Measurements from ENCODE around the gene PCDHGB2. TPM values are rescaled to one million over a fixed set of nuclear protein-coding genes. Genes with fewer than 3 reads are reported as not detected.

PCDHGB2 gene
- total RNA-seq, 1 experiment from 2014 or later: 4.1 TPM

DNA sequence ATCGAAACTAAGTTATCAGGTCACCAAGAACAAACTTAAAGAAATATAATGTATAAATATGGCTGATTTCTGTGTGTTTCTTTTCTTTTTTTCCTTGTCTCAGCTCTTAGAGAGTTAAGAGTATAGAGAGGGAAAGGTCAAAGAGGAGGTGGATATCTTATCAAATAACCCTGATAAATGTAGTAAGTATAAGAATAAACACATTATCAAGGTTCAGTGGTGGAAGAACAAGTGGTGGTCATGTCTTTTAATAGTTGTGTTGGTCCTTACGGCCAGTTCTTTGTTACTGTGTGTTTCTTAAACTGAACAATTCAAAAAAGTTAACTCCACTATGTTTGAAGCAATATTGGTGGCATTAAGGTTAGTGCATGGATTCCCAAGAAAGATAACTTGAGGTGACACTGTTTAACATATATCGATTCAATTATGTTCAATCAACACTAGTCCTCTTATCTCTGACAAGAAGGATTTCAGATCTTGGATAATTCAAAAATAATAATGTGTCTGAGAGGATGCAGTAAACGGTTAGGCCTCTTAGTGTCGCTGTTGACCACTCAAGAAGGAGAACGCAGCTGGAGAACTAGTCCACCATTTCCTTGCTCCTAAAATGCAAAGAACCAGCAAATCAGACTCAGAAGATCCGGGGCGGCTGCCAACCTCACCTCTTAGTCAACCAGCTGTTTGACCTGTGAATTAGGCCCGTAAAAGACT is 16.4 kb upstream of the PCDHGB2 start, which contains the start of gene PCDHGA3:
Gene PCDHGA3, plus strand, starts transcription at position 588 of the 711 bp plus-strand sequence. CDS start 205 bp downstream, outside the sequence.
- no peak within 1 kb of the TSS for H3K27ac Mint-ChIP-seq
- DNase-seq (ENCODE audit: low spot score) (no peak), ATAC-seq (peak; percentile 61)
- TF ChIP-seq, protein P1, sequence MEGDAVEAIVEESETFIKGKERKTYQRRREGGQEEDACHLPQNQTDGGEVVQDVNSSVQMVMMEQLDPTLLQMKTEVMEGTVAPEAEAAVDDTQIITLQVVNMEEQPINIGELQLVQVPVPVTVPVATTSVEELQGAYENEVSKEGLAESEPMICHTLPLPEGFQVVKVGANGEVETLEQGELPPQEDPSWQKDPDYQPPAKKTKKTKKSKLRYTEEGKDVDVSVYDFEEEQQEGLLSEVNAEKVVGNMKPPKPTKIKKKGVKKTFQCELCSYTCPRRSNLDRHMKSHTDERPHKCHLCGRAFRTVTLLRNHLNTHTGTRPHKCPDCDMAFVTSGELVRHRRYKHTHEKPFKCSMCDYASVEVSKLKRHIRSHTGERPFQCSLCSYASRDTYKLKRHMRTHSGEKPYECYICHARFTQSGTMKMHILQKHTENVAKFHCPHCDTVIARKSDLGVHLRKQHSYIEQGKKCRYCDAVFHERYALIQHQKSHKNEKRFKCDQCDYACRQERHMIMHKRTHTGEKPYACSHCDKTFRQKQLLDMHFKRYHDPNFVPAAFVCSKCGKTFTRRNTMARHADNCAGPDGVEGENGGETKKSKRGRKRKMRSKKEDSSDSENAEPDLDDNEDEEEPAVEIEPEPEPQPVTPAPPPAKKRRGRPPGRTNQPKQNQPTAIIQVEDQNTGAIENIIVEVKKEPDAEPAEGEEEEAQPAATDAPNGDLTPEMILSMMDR (IDR thresholded peaks at IDR 0.05): peak; percentile 45; the same call in 1 of the 2 replicates
- TF ChIP-seq, protein P2, sequence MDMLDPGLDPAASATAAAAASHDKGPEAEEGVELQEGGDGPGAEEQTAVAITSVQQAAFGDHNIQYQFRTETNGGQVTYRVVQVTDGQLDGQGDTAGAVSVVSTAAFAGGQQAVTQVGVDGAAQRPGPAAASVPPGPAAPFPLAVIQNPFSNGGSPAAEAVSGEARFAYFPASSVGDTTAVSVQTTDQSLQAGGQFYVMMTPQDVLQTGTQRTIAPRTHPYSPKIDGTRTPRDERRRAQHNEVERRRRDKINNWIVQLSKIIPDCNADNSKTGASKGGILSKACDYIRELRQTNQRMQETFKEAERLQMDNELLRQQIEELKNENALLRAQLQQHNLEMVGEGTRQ (CRISPR knock-in tag; IDR thresholded peaks at IDR 0.05): no peak
- H3K4me3 Mint-ChIP-seq: 0 out of 2 replicates have a peak within 1 kb of the TSS, but pooled peaks have one; percentile 22
- H3K27me3 Mint-ChIP-seq (ENCODE audit: low read depth): no peaks in the 10 kb centered on the region
- H3K4me1 Mint-ChIP-seq: peaks cover 2% of the 10 kb centered on the region; the same call in 1 of the 2 replicates
- peaks cover 62% of the 10 kb centered on the region for H3K9me3 Mint-ChIP-seq
- CTCF ChIA-PET: interaction anchor here (0.6 to 4.0 kb wide), 32 partner anchors 9 to 224 kb away, joined by 3 to 22 read pairs (median 4); partner anchors contain the start of genes PCDHB10, PCDHB11, PCDHB14 and PCDHB15
- peaks cover 54% of the 10 kb centered on the region for H3K36me3 Mint-ChIP-seq
- POLR2A ChIA-PET: interaction anchor here (0.6 kb wide), 1 partner anchor 1023 kb away, joined by 3 read pairs; no protein-coding TSS in a partner anchor

DNA sequence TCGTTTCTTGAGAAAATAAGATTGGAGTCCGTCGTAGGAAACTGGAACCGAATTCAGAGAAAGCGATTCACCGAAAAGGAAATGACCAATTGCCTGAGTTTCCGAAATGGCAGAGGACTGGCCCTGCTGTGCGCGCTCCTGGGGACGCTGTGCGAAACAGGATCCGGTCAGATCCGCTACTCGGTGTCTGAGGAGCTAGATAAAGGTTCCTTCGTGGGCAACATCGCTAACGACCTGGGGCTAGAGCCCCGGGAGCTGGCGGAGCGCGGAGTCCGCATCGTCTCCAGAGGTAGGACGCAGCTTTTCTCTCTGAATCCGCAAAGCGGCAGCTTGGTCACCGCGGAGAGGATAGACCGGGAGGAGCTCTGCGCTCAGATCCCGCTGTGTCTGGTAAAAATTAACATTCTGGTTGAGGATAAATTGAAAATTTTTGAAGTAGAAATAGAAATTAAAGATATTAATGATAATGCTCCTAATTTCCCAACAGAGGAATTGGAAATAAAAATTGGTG is 15.8 kb upstream of the PCDHGB2 start:
- CTCF ChIA-PET: interaction anchor here (0.6 to 4.0 kb wide), 32 partner anchors 10 to 223 kb away, joined by 3 to 22 read pairs (median 4); partner anchors contain the start of genes PCDHB10, PCDHB11, PCDHB14 and PCDHB15
- DNase-seq (ENCODE audit: low spot score) (no peak), ATAC-seq (no peak)
- Mint-ChIP-seq H3K9me3 (peaks cover 57% of the 10 kb centered on the region), H3K4me3 (0 out of 2 replicates have a peak overlapping the region, but pooled peaks have one; percentile 22), H3K36me3 (peaks cover 51% of the 10 kb centered on the region), H3K4me1 (peaks cover 2% of the 10 kb centered on the region; the same call in 1 of the 2 replicates), H3K27ac (no peak overlapping the region), H3K27me3 (ENCODE audit: low read depth) (no peaks in the 10 kb centered on the region)
- TF ChIP-seq SMAD4 (CRISPR knock-in tag; IDR thresholded peaks at IDR 0.05) (no peak), FOXJ3 (CRISPR knock-in tag; IDR thresholded peaks at IDR 0.05; ENCODE audit: borderline replicate concordance) (no peak)
- POLR2A ChIA-PET: interaction anchor here (0.6 kb wide), 1 partner anchor 1022 kb away, joined by 3 read pairs; no protein-coding TSS in a partner anchor

DNA sequence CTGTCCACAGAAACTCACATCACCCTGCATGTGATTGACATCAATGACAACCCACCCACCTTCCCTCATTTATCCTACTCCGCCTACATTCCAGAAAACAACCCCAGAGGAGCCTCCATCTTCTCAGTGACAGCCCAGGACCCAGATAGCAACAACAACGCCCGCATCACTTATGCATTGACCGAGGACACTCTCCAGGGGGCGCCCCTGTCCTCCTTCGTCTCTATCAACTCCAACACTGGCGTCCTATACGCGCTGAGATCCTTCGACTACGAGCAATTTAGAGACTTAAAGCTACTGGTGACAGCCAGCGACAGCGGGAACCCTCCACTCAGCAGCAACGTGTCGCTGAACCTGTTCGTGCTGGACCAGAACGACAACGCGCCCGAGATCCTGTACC is 14.5 kb upstream of the PCDHGB2 start:
- DNase-seq (ENCODE audit: low spot score) (no peak), ATAC-seq (peak; percentile 25; the same call in 1 of the 2 replicates)
- H3K4me1 Mint-ChIP-seq: peaks cover 4% of the 10 kb centered on the region
- H3K36me3 Mint-ChIP-seq: peaks cover 45% of the 10 kb centered on the region
- H3K27me3 Mint-ChIP-seq (ENCODE audit: low read depth): no peaks in the 10 kb centered on the region
- CTCF ChIA-PET: interaction anchor here (0.7 to 4.0 kb wide), 5 partner anchors 68 to 163 kb away, joined by 4 to 22 read pairs (median 4); partner anchors contain the start of genes PCDHB10, PCDHB14, PCDHB15 and PCDHGA10
- no peak overlapping the region for H3K27ac Mint-ChIP-seq
- POLR2A ChIA-PET: no interaction called here
- H3K4me3 Mint-ChIP-seq: no peak overlapping the region
- no peak for TF ChIP-seq RORB (CRISPR knock-in tag; IDR thresholded peaks at IDR 0.05)
- TF ChIP-seq, protein P3, sequence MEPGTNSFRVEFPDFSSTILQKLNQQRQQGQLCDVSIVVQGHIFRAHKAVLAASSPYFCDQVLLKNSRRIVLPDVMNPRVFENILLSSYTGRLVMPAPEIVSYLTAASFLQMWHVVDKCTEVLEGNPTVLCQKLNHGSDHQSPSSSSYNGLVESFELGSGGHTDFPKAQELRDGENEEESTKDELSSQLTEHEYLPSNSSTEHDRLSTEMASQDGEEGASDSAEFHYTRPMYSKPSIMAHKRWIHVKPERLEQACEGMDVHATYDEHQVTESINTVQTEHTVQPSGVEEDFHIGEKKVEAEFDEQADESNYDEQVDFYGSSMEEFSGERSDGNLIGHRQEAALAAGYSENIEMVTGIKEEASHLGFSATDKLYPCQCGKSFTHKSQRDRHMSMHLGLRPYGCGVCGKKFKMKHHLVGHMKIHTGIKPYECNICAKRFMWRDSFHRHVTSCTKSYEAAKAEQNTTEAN (CRISPR knock-in tag; IDR thresholded peaks at IDR 0.05): no peak
- TF ChIP-seq PRRX2 (CRISPR knock-in tag; IDR thresholded peaks at IDR 0.05): no peak
- no peak for TF ChIP-seq EMX1 (CRISPR knock-in tag; IDR thresholded peaks at IDR 0.05)
- no peak for TF ChIP-seq ZNF416 (CRISPR knock-in tag; IDR thresholded peaks at IDR 0.05)
- TF ChIP-seq, protein P4, sequence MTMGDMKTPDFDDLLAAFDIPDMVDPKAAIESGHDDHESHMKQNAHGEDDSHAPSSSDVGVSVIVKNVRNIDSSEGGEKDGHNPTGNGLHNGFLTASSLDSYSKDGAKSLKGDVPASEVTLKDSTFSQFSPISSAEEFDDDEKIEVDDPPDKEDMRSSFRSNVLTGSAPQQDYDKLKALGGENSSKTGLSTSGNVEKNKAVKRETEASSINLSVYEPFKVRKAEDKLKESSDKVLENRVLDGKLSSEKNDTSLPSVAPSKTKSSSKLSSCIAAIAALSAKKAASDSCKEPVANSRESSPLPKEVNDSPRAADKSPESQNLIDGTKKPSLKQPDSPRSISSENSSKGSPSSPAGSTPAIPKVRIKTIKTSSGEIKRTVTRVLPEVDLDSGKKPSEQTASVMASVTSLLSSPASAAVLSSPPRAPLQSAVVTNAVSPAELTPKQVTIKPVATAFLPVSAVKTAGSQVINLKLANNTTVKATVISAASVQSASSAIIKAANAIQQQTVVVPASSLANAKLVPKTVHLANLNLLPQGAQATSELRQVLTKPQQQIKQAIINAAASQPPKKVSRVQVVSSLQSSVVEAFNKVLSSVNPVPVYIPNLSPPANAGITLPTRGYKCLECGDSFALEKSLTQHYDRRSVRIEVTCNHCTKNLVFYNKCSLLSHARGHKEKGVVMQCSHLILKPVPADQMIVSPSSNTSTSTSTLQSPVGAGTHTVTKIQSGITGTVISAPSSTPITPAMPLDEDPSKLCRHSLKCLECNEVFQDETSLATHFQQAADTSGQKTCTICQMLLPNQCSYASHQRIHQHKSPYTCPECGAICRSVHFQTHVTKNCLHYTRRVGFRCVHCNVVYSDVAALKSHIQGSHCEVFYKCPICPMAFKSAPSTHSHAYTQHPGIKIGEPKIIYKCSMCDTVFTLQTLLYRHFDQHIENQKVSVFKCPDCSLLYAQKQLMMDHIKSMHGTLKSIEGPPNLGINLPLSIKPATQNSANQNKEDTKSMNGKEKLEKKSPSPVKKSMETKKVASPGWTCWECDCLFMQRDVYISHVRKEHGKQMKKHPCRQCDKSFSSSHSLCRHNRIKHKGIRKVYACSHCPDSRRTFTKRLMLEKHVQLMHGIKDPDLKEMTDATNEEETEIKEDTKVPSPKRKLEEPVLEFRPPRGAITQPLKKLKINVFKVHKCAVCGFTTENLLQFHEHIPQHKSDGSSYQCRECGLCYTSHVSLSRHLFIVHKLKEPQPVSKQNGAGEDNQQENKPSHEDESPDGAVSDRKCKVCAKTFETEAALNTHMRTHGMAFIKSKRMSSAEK (CRISPR knock-in tag; IDR thresholded peaks at IDR 0.05; ENCODE audit: borderline replicate concordance): no peak
- TF ChIP-seq KAT7 (CRISPR knock-in tag; IDR thresholded peaks at IDR 0.05; ENCODE audit: borderline replicate concordance): no peak
- TF ChIP-seq, protein P5, sequence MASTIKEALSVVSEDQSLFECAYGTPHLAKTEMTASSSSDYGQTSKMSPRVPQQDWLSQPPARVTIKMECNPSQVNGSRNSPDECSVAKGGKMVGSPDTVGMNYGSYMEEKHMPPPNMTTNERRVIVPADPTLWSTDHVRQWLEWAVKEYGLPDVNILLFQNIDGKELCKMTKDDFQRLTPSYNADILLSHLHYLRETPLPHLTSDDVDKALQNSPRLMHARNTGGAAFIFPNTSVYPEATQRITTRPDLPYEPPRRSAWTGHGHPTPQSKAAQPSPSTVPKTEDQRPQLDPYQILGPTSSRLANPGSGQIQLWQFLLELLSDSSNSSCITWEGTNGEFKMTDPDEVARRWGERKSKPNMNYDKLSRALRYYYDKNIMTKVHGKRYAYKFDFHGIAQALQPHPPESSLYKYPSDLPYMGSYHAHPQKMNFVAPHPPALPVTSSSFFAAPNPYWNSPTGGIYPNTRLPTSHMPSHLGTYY (CRISPR knock-in tag; IDR thresholded peaks at IDR 0.05): no peak
- no peak for TF ChIP-seq ATF1 (CRISPR knock-in tag; IDR thresholded peaks at IDR 0.05)
- no peak for TF ChIP-seq NR1H2 (CRISPR knock-in tag; IDR thresholded peaks at IDR 0.05)
- no peak for TF ChIP-seq ZNF423 (CRISPR knock-in tag; IDR thresholded peaks at IDR 0.05)
- no peak for TF ChIP-seq SMAD3 (CRISPR knock-in tag; IDR thresholded peaks at IDR 0.05; ENCODE audit: borderline replicate concordance)
- TF ChIP-seq, protein P6, sequence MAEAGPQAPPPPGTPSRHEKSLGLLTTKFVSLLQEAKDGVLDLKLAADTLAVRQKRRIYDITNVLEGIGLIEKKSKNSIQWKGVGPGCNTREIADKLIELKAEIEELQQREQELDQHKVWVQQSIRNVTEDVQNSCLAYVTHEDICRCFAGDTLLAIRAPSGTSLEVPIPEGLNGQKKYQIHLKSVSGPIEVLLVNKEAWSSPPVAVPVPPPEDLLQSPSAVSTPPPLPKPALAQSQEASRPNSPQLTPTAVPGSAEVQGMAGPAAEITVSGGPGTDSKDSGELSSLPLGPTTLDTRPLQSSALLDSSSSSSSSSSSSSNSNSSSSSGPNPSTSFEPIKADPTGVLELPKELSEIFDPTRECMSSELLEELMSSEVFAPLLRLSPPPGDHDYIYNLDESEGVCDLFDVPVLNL (CRISPR knock-in tag; IDR thresholded peaks at IDR 0.05; ENCODE audit: borderline replicate concordance, low read depth): no peak
- TF ChIP-seq NFATC4 (CRISPR knock-in tag; IDR thresholded peaks at IDR 0.05): no peak
- TF ChIP-seq SMAD4 (CRISPR knock-in tag; IDR thresholded peaks at IDR 0.05): no peak
- no peak for TF ChIP-seq ETV6 (CRISPR knock-in tag; IDR thresholded peaks at IDR 0.05)
- peaks cover 47% of the 10 kb centered on the region for H3K9me3 Mint-ChIP-seq

All from WTC11 (cell line).